SK-N-DZ (cell line): ENCODE results near the gene C2orf92.
"Not testable (repeated sequence)": the region's sequence is repeated elsewhere in the genome, so short reads cannot be mapped to it uniquely, and the experiment has no call there.

ENCODE experiments used
- DNase-seq: peaks from one replicate; pipeline ENCODE4 v3.0.0-alpha.2; 2015; ENCODE audit warnings: low spot score

The C2orf92 gene

GRCh38 chr2:97660044-97660774, 9.3 kb upstream of the C2orf92 start:
- no peak for DNase-seq

GRCh38 chr2:97660775-97661389, 8.6 kb upstream of the C2orf92 start:
- DNase-seq = no peak

GRCh38 chr2:97661927-97662326, 7.6 kb upstream of the C2orf92 start:
- DNase-seq = no peak

- no peak for DNase-seq
Observed at GRCh38 chr2:97662386-97662894, 7.1 kb upstream of the C2orf92 start.

- DNase-seq = peak; percentile 31
Observed at GRCh38 chr2:97662895-97663625, 6.5 kb upstream of the C2orf92 start.

- peak; percentile 61 for DNase-seq
Observed at GRCh38 chr2:97663626-97663961, 5.9 kb upstream of the C2orf92 start.

- peak; percentile 99 for DNase-seq
Observed at GRCh38 chr2:97663962-97664635, 5.4 kb upstream of the C2orf92 start, which contains the start of gene ACTR1B. ACTR1B (minus strand) TSS chr2:97664044; CDS start chr2:97663890, 154 bp downstream.

GRCh38 chr2:97664636-97664970, 4.9 kb upstream of the C2orf92 start:
- DNase-seq = no peak

- DNase-seq = no peak
Observed at GRCh38 chr2:97670471-97670870, 958 bp downstream of the C2orf92 start.

GRCh38 chr2:97671526-97671925, 2.0 kb downstream of the C2orf92 start:
- no peak for DNase-seq

GRCh38 chr2:97672606-97673140, 3.2 kb downstream of the C2orf92 start:
- DNase-seq = not testable (repeated sequence)

GRCh38 chr2:97673182-97673914, 3.8 kb downstream of the C2orf92 start:
- DNase-seq = no peak

- DNase-seq = no peak
Observed at GRCh38 chr2:97673915-97674283, 4.4 kb downstream of the C2orf92 start.

GRCh38 chr2:97675430-97676113, 6.1 kb downstream of the C2orf92 start:
- DNase-seq = no peak

GRCh38 chr2:97676620-97677019, 7.1 kb downstream of the C2orf92 start:
- no peak for DNase-seq

GRCh38 chr2:97677480-97677879, 8.0 kb downstream of the C2orf92 start:
- no peak for DNase-seq

- no peak for DNase-seq
Observed at GRCh38 chr2:97678298-97678697, 8.8 kb downstream of the C2orf92 start.

- DNase-seq = not testable (repeated sequence)
Observed at GRCh38 chr2:97687235-97687634, 17.7 kb downstream of the C2orf92 start.

- DNase-seq = no peak
Observed at GRCh38 chr2:97688062-97688827, 18.7 kb downstream of the C2orf92 start.

GRCh38 chr2:97691166-97691565, 21.7 kb downstream of the C2orf92 start:
- no peak for DNase-seq
